ENCODE data around the gene TSPAN7.

The TSPAN7 gene

DNA sequence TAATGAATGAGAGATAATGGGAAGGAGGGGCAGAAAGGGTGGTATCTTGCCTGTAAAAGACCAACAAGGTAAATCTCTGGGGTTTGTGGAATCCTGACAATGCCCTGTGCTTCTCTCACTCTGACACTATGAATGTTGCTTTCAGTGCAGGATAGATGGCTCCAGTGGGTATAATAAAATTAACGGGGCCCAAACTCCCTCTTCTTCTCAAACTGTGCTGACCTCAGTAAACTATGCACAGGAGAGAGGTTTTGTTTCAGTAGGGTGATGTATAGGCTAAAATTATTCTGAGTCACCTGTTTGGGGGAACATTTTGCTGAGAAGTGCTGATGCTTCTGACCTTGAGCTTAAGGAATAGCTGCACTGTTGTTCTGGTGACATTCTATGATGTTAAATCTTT, 82.6 kb downstream of the TSPAN7 start:
- no peak for DNase-seq (ENCODE audit: low read depth in 1 of 2, low spot score in 1 of 2)

DNA sequence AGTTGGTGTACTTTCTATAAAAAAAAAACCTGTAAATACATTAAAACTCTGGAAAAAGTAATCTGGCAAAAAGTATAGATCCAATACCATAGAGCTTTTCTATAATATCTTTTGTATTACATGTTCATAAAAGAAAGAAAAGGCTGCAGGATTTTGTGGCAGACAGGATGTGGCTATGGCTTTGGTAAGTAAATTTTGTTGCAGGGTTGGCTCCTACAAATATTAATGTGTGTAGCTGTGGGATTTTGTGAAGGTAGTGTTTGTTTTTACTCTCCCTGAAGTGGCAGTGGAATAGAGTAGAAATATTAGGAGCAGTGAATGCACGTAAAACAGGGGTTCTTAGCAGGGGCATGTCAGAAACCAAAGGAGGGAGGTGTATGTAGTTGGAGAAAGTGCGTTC, 84.8 kb downstream of the TSPAN7 start:
- DNase-seq (ENCODE audit: low read depth in 1 of 2, low spot score in 1 of 2): no peak

DNA sequence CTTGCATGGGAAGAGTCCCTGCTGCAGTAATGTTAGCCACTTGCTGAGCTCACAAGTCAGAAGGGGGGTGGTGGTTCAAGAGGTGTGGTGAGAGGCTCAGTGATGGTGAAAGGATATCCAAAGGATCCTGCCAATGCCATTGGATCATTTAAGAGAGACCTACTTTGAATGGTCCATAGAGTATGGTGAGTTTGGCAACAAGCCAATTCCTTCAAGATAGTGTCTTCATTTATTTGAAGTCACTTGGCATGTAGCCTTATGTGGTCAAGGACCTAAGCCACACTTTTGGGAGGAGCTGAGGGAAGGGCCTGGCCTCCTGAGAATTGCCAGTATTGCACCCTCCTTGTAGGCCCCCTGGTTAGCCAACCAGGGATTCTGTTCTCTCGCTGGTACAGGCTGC, 87.9 kb downstream of the TSPAN7 start:
- no peak for DNase-seq (ENCODE audit: low read depth in 1 of 2, low spot score in 1 of 2)

- no peak for DNase-seq (ENCODE audit: low read depth in 1 of 2, low spot score in 1 of 2)
These were observed 88.6 kb downstream of the TSPAN7 start for GRCh38 chrX:38649674-38650647.

GRCh38 chrX:38651625-38652601, 90.6 kb downstream of the TSPAN7 start:
- no peak for DNase-seq (ENCODE audit: low read depth in 1 of 2, low spot score in 1 of 2)

DNA sequence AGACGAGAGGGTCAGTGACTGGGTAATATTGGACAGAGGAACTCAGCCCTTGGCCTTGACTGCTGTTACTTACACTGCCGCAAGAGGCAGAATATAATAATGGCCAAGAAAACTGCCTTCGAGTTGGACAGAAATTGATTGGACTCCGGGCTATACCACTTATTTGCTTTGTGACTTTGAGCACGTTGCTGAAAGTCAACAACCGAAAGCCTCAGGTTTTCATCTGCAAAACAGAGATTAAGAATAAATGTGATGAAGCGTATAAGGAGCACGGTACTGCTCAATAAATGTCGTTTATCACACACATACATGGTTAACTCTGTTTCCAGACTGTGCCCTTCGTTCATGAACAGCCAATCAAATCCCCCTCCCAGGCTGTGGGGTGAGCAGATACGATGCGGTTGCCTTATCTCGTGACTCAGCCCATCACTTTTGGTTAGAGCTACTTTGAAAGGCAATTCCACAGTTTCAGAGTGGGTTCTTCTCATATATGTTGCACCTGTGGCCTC, 91.6 kb downstream of the TSPAN7 start:
- no peak for DNase-seq (ENCODE audit: low read depth in 1 of 2, low spot score in 1 of 2)

DNA sequence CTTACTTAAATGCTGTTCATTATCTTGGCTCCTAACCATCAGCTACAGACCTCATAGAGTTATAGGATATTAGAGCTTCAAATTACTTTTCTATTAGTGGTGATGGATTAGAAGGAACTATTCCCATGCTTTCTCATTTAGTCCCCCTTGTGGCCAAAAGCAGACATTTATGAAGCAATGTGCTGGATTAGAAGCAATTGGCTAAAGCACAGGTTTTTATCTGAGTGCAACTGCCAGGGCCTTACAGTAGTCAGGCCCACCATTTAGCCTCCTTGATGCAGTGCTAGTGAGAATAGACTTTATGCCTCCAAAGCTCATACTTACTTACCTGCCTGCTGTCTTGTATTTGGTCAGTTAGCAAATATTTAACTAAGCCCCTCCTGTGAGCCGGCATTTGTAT, 93.0 kb downstream of the TSPAN7 start:
- no peak for DNase-seq (ENCODE audit: low read depth in 1 of 2, low spot score in 1 of 2)

DNA sequence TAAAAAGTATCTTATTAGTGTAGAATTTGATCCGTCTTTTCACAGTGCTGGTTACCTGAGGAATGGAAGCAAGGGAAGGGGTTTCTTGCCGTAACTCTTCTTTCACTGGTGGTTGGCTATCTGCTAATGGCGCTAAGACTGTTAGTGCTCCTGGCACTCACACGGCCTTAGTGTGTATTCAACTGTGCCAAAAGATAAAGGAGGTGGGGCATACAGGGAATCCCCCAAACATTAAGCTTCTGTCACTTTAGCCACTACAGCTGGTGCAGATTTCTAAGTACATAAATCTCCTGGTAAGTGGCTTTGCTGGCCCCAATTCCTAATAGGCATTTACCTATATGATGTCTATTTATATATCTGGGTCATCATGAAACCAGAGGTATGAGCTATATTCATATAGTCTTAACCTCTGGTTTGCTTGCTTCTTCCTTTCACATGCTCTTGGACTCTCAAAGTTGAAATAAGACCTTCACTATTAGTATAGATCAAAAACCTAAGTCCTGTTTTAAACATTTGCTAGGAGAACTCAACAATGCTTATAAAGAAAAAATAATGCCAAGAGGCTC, 95.1 kb downstream of the TSPAN7 start:
- no peak for DNase-seq (ENCODE audit: low read depth in 1 of 2, low spot score in 1 of 2)

- DNase-seq (ENCODE audit: low read depth in 1 of 2, low spot score in 1 of 2): no peak
These were observed 96.2 kb downstream of the TSPAN7 start for GRCh38 chrX:38657562-38657961.

DNA sequence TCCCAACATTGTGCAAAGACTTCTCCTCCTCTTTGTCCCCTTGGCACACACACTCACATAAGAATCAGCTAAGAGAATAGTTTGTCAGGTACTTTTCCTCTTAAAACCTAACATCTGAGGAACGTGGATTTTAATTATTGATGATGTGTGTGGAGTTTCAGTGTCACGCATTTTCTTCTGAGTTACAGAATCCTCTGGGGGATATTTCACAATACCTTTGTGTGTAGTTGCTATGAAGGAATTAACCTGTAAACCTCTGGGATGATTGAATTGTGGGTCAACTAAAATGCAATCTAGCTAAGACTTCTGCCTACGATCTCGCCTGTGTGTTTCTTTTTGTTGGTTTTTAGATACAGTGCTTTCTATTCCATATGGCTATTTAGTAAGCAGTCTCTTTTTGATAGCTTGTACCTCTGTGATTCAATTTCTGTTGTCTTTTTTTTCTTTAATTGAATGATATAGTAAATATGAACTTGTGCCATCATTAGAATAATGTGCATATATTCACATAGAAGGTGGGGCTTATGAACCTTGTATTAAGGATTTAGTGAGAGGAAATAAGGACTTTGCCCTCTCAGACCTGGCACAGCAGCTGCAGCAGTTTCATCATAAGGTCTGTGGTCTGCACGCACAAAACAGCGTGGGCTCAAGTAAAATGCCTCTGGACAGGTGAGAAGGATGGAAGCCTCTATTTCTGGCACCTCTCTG, 99.2 kb downstream of the TSPAN7 start:
- DNase-seq (ENCODE audit: low read depth in 1 of 2, low spot score in 1 of 2): no peak

DNA sequence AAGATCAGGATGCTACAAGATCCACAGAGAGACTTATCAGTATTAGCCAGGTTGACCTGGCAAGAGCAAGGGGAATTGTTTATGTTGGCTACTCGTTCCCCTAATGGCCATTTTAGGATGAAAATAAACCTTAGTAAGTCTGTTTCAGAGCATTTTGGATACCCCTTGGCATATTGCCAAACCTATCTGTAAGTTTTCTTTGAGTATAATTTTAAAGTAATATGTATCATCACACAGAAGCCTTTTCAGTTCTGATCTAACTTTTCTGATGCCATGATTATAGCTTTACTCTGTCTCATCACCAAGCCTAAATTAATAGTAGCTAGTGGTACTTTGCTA, 99.7 kb downstream of the TSPAN7 start:
- DNase-seq (ENCODE audit: low read depth in 1 of 2, low spot score in 1 of 2): no peak

DNA sequence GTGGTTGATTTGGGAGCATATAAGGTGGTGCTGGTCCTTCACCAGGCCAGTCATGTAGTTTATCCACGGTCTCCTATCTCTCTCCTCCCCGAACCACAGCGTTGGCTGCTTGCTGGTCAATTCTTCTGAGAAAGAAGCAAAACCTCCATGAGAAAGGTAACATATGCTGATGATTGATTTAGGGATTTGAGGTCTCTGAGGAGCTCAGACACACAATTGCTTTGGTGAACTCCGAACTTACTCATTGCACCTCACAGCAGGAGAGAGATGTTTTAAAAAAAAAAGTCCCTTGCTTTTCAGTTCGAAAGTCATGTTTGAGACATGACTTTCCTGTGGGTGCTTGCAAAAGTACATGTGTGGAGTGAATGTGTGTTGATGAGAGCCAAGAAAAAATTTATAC, 100.2 kb downstream of the TSPAN7 start:
- no peak for DNase-seq (ENCODE audit: low read depth in 1 of 2, low spot score in 1 of 2)

DNA sequence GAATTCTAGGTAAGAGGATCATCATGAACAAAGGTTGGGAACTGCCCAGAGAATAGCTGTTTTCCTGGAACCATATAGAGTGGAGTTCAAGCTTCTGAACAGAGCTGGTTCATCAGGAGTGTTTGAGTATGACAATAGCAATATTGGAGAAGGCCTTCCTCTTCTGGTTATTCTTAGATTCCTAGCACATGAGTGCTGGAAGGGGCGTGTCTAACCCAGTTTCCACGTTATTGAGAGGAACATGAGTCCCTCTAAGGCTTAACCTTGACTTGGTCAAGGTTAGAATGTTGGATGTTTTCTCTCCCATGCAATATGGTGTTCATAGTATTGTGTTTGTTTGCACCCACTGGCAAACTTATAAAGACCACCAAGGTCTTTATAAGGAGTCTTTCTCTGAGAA, 101.3 kb downstream of the TSPAN7 start:
- no peak for DNase-seq (ENCODE audit: low read depth in 1 of 2, low spot score in 1 of 2)

DNA sequence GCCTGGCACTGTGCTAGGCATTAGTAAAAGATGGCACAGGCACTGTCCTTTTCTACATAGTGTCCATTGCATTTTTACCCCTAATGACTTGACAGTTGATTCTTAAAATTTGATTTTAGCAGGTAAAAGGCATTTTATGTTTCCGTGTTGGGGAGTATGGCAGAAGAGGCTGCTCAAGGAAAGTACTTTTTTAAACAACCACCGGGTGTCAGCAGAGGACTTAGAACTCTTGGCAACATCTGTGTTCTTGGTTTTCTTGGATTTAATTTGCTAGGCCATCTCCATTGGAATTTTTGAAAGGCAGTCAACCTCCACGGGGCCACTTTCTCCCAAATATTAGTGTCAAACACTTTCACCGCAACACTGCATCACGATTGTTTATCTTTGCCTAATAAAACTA, 102.9 kb downstream of the TSPAN7 start:
- no peak for DNase-seq (ENCODE audit: low read depth in 1 of 2, low spot score in 1 of 2)

- DNase-seq (ENCODE audit: low read depth in 1 of 2, low spot score in 1 of 2): no peak
These were observed 105.6 kb downstream of the TSPAN7 start for GRCh38 chrX:38666909-38667308.

GRCh38 chrX:38668771-38669170, 107.4 kb downstream of the TSPAN7 start:
- DNase-seq (ENCODE audit: low read depth in 1 of 2, low spot score in 1 of 2): no peak

- DNase-seq (ENCODE audit: low read depth in 1 of 2, low spot score in 1 of 2): no peak
These were observed 108.1 kb downstream of the TSPAN7 start for GRCh38 chrX:38669428-38669827.

DNA sequence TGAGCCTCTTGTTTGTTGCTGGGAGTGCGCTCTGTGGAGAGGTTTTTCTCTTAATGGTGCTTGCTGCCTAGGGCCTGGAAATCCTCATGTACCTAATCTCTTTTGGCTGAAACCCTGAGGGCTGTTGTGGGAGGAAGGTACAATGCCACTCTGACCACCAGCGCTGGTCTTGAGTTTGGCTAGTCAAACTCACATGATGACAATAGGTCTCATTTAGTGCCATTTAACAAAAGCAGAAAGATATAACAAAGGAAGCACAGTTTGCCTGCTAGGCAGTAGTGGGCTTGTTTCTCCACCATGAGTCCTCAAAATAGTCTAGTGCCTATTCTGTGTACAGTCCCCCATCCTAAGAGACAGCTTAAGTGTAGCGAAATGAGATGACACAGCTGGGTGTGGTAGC, 111.3 kb downstream of the TSPAN7 start:
- DNase-seq (ENCODE audit: low read depth in 1 of 2, low spot score in 1 of 2): no peak

DNA sequence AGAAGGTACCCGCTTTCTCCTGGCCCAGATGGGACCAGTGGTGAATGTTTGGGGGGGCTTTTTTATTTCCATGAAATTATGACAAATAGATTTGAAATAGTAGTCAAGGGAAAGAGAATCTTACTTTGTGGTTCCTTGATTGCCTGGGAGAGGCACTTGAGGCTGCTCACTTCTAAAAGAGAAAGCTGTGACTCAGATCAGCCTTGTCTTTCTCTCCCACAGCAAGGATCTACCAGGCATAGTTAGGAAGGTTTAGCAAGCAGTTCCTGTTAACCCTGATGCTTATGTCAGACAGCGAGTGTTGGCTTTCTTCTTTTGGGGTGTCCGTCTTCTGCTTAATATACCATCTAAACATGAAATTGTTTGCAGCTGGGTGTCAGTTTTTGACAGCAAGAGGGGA, 114.5 kb downstream of the TSPAN7 start:
- DNase-seq (ENCODE audit: low read depth in 1 of 2, low spot score in 1 of 2): no peak

DNA sequence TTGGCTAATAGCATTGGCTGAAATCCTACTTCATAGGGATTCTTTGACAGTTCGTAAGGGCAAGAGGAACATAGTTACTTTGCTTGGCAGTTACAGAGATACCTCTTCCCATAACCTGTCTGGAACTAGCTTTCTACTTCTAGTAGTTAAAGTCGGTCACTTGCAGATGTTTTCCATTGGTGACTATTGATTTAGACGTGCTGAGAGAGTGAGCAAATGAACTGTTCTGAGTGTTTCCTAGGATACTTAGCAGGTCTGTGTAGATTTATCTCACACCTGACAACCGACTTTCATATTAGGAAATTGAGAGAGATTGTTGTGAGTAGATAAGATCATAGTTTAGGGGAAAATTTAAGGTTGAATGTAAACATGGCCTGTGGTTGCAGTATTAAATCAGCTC, 116.8 kb downstream of the TSPAN7 start:
- DNase-seq (ENCODE audit: low read depth in 1 of 2, low spot score in 1 of 2): no peak

- no peak for DNase-seq (ENCODE audit: low read depth in 1 of 2, low spot score in 1 of 2)
These were observed 117.5 kb downstream of the TSPAN7 start for GRCh38 chrX:38678821-38679220.
